Measurements from ENCODE around the gene LY86.
A peak's percentile ranks its signal among the peaks of the same experiment; 100 is the strongest.
"Not testable (repeated sequence)": the region's sequence is repeated elsewhere in the genome, so short reads cannot be mapped to it uniquely, and the experiment has no call there.

Gene LY86

DNA sequence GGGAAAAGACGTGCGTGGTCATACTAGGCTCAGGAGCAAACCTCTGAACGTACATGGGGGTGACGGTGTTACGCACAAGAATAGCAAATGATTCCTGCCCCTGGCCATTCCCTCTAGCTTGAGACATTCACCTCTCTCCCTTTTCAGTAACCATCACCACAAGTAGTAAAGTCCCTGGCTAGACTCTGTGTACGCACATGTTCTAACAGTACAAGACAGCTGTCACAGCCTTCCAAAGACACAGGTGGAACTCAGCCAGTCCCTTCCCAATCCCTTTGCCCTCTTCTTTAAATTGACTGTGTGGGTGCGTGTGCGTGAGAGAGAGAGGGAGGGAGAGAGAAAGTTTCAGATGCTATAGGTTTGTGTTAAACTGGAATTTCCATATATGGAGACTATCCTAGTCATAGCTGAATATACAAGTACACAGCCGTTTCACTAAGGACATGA, 67.3 kb downstream of the LY86 start:
- no peak for DNase-seq

DNA sequence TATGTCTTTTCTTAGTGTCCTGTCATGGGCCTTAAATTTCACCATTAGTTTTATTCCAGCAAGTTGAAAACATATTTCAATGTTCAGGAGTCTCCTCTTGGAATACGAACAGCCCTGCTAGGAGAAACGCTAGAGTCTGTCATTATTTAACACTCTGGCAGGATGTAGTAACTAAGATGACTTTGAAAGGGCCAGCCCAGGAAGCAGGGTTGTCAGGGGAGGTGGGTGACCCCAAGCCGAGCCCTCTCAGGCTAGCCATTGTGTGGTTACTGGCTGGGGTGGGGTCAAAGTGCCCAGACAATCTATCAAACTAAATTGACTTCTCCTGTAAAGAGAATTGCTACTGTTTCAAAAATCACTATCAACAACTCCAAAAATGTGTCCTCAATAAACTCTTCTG, 67.8 kb downstream of the LY86 start:
- DNase-seq, result no peak

DNA sequence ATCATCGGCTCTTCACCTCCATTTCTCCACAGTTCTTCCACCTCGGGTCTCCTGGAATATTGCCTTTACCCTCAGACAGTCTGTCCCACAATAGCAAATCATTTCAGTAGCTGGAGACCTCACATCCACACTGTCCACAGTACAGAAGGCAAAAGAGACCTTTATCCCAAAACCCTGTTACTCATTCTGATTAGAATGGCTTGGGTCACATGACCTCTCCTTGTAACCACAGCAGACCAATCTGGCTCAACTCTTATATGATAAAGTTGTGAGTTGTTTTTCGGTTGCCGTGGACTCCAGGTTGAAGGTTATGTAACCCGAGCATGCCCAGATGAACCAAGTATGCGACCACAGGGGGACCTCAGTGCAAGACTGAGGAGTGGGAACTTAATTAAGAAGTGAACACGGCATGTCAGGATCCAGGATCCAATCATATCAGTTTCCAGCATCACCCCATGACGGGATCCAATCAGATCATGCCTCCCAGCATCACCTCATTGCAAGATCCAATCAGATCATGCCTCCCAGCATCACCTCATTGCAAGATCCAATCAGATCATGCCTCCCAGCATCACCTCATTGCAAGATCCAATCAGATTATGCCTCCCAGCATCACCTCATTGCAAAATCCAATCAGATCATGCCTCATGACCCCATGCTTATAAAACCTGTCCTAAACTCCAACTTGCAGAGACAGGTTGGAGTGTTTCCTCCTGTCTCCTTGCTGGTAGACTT, 68.7 kb downstream of the LY86 start:
- no peak for DNase-seq

DNA sequence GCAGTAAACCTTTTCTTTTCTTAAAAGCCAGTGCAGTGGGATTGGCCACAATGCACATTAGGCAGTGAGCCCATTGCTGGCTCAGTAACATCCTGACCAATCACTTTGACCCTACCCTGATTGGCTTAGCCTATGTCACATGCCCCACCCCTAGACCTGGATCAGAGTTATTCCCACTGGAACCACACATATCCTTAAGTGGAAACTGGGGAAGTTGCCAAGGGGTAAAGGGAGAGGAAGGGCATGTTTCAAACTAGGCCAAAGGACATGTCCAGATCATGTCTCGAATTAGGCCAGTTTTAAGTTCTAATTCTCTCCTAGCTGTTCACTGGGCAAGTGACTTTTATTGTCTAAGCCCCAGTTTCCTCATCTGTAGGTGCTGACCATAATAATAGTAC, 69.3 kb downstream of the LY86 start:
- no peak for DNase-seq

DNA sequence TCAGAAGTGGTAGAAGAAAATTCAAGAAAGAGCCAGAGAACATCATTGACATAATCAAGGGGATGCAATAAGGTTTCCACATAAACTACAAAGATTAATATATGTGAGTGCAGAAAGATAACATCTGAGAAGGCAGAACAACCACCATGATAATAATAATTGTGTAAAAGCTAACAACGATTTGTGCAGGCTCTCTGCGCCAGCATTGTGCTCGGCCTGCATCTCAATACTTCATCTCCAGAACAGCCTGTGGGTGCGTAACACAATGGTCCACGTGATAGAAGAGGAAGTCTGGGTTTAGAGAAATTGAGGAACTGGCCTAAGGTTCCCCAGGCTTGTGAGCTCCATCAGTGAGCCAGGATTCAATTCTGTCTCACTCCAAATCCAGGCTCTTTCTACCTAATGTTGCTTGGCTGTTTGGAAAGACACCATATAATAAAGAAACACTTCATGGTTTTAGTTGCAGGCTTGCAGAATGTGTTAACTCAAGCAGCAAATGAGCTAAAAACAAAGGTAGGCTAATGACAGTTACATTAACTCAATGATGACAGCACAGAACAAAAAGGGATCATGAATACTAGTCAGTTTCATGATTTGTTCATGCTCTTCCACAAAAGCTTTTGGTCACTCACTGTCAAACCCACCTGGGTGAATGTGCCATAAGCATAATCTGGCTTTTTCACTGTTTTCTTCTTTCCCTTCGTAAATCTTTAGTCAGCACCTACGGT, 71.2 kb downstream of the LY86 start:
- no peak for DNase-seq

GRCh38 chr6:6660339-6661045, 72.0 kb downstream of the LY86 start:
- DNase-seq, result no peak

DNA sequence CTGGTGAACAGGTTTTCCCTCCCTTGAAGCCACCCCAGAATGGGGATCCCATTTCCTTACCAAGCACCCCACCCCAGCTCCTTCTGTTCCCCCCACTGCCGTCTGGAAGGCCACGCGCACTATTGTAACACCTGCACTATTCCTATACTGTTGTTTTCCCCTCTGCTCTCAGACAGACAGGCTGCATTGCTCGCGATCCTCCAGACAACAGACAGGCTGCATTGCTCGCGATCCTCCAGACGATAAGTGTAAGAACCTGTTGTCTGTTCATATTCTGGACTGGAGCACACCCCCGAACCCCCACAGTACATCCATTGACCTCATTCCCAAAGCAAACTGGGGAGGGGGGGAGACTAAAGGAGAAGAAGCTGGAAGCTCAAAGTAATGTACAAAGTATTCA, 72.7 kb downstream of the LY86 start:
- no peak for DNase-seq

DNA sequence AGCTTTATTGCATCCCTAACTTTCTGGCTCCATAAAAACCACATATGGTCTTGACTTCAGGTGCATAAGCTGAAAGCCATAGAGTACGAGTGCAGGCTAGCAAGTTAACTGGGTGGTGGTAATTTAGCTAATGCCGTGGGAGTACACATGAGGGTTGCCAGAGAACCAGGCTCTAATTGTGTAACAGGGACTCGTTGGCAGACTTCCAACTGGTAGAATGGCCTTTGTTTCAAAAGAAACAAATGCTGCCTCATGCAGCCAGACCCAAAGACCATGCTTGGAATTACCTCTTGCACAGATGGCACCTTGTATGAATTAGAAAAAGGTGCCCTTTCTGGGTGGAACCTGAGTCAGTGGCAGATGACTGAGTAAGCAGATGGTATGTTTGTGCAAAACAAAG, 73.2 kb downstream of the LY86 start:
- DNase-seq, result no peak

GRCh38 chr6:6663421-6664135, 75.1 kb downstream of the LY86 start:
- DNase-seq, result no peak

- DNase-seq, result no peak
Measured at GRCh38 chr6:6665555-6666243, 77.2 kb downstream of the LY86 start.

DNA sequence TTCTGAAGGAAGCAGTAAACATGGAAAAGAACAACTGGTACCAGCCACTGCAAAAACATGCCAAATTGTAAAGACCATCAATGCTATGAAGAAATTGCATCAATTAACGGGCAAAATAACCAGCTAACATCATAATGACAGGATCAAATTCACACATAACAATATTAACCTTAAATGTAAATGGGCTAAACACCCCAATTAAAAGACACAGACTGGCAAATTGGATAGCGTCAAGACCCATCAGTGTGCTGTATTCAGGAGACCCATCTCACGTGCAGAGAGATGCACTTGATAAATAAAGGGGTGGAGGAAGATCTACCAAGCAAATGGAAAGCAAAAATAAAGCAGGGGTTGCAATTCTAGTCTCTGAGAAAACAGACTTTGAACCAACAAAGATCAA, 81.6 kb downstream of the LY86 start:
- DNase-seq, result not testable (repeated sequence)

DNA sequence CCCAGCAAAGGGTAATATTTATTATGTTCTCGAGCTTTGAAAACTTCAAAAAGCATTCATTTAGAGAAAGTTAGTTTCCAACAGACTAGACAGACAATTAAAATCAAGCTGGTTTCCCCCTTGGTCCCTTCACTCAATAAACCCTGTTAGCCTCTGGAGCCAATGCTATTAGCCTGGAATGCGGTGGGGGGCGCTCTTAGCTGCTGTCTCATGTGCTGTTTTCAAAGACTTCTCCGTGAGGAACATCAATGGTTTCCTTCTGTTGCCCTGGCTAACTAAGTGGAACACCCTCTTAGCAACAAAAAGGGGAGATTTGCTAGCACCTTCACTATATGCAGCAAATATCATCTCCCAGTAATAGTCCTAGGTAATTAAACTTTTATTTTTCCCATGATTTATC, 86.4 kb downstream of the LY86 start:
- DNase-seq, result no peak

GRCh38 chr6:6676910-6677441, 88.5 kb downstream of the LY86 start:
- peak; percentile 85 to 89 for DNase-seq

DNA sequence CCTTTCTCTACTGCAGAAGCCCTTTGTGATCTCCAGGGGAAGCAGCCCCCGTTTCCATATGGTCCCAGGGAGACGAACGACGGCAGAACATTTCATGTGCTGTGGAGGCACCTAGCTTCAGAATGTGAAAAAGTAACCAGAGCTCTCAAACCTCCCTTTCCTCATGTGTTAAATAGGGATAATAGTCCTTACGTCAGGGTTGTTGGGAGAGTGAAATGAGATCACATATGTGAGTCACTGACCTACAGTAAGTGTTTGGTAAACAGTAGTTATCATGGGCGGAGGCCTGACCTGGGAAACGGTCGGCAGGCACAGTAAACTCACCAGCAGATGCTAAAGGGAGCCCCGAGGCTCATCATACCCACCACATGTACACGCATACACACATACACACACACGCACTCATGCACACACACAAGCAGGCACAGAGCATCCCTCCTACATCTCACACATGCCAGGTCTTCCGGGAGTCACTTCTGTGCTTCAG, 89.7 kb downstream of the LY86 start:
- DNase-seq, result no peak

DNA sequence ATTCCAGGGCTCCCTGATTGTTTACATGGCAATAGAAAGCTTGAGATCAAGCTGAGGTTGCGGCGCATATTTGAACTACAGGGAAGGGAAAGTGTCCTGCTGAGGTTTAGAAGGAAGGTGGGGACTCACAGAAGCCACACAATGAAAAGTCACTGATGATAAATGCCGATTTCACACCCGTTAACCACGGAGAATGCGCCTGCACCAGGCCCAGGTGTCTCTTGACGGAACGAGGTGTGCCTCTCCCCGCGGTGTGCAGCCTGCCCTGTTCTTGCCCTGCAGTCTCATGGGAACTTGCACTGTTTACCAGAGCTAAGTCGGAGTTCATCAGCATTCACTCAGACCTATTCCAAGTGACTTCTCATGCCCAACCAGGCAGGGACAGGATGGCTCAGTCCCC, 90.3 kb downstream of the LY86 start:
- no peak for DNase-seq

- no peak for DNase-seq
Measured at GRCh38 chr6:6679633-6680032, 91.1 kb downstream of the LY86 start.

DNA sequence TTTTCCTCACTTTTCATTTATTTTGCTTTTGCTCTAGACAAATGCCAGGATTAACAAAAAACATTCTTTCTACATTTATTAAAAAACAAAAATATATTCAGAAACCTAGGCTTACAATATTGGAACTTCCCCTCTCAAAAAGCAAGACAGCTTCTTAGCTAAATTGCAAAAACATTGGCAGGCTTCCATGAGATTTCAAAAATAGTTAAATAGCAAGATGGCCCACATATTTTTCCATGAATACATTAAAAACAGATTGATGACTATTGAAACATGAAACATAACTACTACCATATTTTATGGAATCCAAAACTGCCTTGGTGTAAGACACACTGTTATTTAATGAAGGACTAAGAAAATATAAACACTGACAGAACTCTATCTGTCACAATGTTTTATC, 92.0 kb downstream of the LY86 start:
- DNase-seq, result no peak

GRCh38 chr6:6681075-6681849, 92.7 kb downstream of the LY86 start:
- DNase-seq, result no peak

GRCh38 chr6:6682225-6682624, 93.7 kb downstream of the LY86 start:
- no peak for DNase-seq

- peak; percentile 24 to 39 for DNase-seq
Measured at GRCh38 chr6:6683969-6684833, 95.7 kb downstream of the LY86 start.
